HepG2 (cell line): ENCODE results near the gene ANKS1A. TPM values are rescaled to one million over a fixed set of nuclear protein-coding genes. Genes with fewer than 3 reads are reported as not detected.

Source experiments
- ATAC-seq: fragments of 200-7000 bp; cut with Tn5 transposase; 3 replicates; pipeline ENCODE4 v1.9.1; 2020; ENCODE audit warnings: mild to moderate bottlenecking, moderate library complexity
- BruUV-seq: library from RNA; stranded (reverse); fragments of 400-500 nt; replicated peaks from 2 replicates; lab custom pipeline; 2021; lab: Mats Ljungman, UMichigan
- CTCF ChIA-PET: fragments of 300-600 bp; formaldehyde crosslinking; extraction: SDS; loops from one replicate; lab custom pipeline; 2021; ENCODE audit warnings: low total read pairs, inconsistent platforms, low intra/inter-chr PET ratio; lab: Yijun Ruan, JAX
- POLR2A ChIA-PET: fragments of 350-600 bp; sonication (Branson Sonifier 250); formaldehyde crosslinking; loops from one replicate; lab custom pipeline; 2020; ENCODE audit warnings: antibody characterized with exemption, inconsistent platforms; lab: Yijun Ruan, JAX
- DNase-seq: peaks from one replicate; pipeline ENCODE4 v3.0.0-alpha.2; 2015; ENCODE audit warnings: low spot score
- FAIRE-seq: peaks from 3 replicates; lab custom pipeline; 2011; peaks lifted over from hg19 to GRCh38; lab: Jason Lieb, UNC
- H2AFZ ChIP-seq: one replicate; pipeline ENCODE4 v1.6.1; 2011; ENCODE audit warnings: low read length, inconsistent platforms
- H3K27ac ChIP-seq: fragments of 300-600 bp; 3 replicates; pipeline ENCODE4 v1.8.0; 2011; ENCODE audit warnings: mixed run types, mild to moderate bottlenecking, mixed read lengths, low read length, inconsistent platforms; ENCODE audit not compliant: insufficient read depth; ENCODE audit errors: extremely low read length
- H3K27me3 ChIP-seq, 2 experiments: fragments of 200-600 bp in 1 of 2; 2 replicates in 1 of 2; 3 replicates in 1 of 2; pipeline versions ENCODE4 v1.6.0 to v1.8.0; 2011; ENCODE audit warnings: low read length in 2 of 2, mild to moderate bottlenecking in 2 of 2, moderate library complexity in 2 of 2, inconsistent platforms in 1 of 2; ENCODE audit not compliant: insufficient read depth in 2 of 2, control insufficient read depth in 1 of 2
- H3K36me3 ChIP-seq, 2 experiments: fragments of 200-600 bp in 1 of 2; replicated peaks in 1 of 2; 2 replicates in 1 of 2; 3 replicates in 1 of 2; pipeline versions ENCODE4 v1.5.1 to v1.8.0; 2011; ENCODE audit warnings: low read length in 2 of 2, inconsistent platforms in 1 of 2; ENCODE audit not compliant: insufficient read depth in 2 of 2, control insufficient read depth in 1 of 2
- H3K4me1 ChIP-seq: 2 replicates; pipeline ENCODE4 v1.5.1; 2012; ENCODE audit warnings: low read length, inconsistent platforms; ENCODE audit not compliant: insufficient read depth
- H3K4me2 ChIP-seq: 2 replicates; pipeline ENCODE4 v1.6.0; 2011; ENCODE audit warnings: low read depth, low read length, inconsistent platforms
- H3K4me3 ChIP-seq, 3 experiments: fragments of 200-600 bp in 1 of 3; sonication (generic), shearing (Covaris generic) in 1 of 3; replicated peaks in 1 of 3; 2 replicates each; pipeline ENCODE4 v1.5.1; 2011 to 2016; ENCODE audit warnings: low read length in 3 of 3, inconsistent platforms in 2 of 3, low read depth in 2 of 3, mild to moderate bottlenecking in 2 of 3, control low read depth in 1 of 3, mixed read lengths in 1 of 3; ENCODE audit not compliant: insufficient read depth in 1 of 3
- H3K79me2 ChIP-seq: one replicate; pipeline ENCODE4 v1.6.1; 2011; ENCODE audit warnings: low read length, inconsistent platforms; ENCODE audit not compliant: insufficient read depth
- H3K9ac ChIP-seq: 2 replicates; pipeline ENCODE4 v1.6.0; 2011; ENCODE audit warnings: mild to moderate bottlenecking, low read depth, low read length, inconsistent platforms; ENCODE audit not compliant: insufficient read depth
- H3K9me3 ChIP-seq: 2 replicates; pipeline ENCODE4 v1.5.1; 2012; ENCODE audit warnings: mild to moderate bottlenecking, low read length
- H4K20me1 ChIP-seq: 2 replicates; pipeline ENCODE4 v1.6.0; 2011; ENCODE audit warnings: inconsistent platforms, mild to moderate bottlenecking, low read length, moderate library complexity; ENCODE audit not compliant: insufficient read depth
- KDM4B ChIP-seq: sonication (generic); formaldehyde crosslinking; IDR thresholded peaks from 2 replicates; pipeline ENCODE4 v1.4.0; 2020; ENCODE audit warnings: missing genetic modification reagents
- STAG1 ChIP-seq: sonication (generic); formaldehyde crosslinking; IDR thresholded peaks from 2 replicates; pipeline ENCODE4 v1.4.0; 2020; ENCODE audit warnings: missing genetic modification reagents
- ZNF414 ChIP-seq: sonication (generic); formaldehyde crosslinking; IDR thresholded peaks from 2 replicates; pipeline ENCODE4 v1.5.0; 2020; ENCODE audit warnings: missing genetic modification reagents
- ZNF550 ChIP-seq: sonication (generic); formaldehyde crosslinking; IDR thresholded peaks from 2 replicates; pipeline ENCODE4 v1.4.0; 2020; ENCODE audit warnings: mild to moderate bottlenecking, missing genetic modification reagents, borderline replicate concordance
- ZNF580 ChIP-seq: IDR thresholded peaks from 2 replicates; pipeline ENCODE4 v1.6.1; 2016; ENCODE audit warnings: low read depth, borderline replicate concordance
- ZNF678 ChIP-seq: sonication (generic); formaldehyde crosslinking; IDR thresholded peaks from 2 replicates; pipeline ENCODE4 v1.4.0; 2020; ENCODE audit warnings: mild to moderate bottlenecking, missing genetic modification reagents
- ZNF781 ChIP-seq: sonication (generic); formaldehyde crosslinking; IDR thresholded peaks from 2 replicates; pipeline ENCODE4 v1.5.1; 2020; ENCODE audit warnings: borderline replicate concordance, mild to moderate bottlenecking, missing genetic modification reagents; ENCODE audit errors: not compliant biosample characterization
- WGBS: methylation state at CpG from one replicate; pipeline ENCODE4 v1.1.6; 2017; ENCODE audit warnings: low lambda C conversion rate; 5-methylcytosine and 5-hydroxymethylcytosine counted together
- in situ Hi-C: cut with HindIII; loops from 2 replicates; pipeline ENCODE4 v1.10.0; 2017; ENCODE audit warnings: low pct_unique_long_range_greater_than_20kb; ENCODE audit not compliant: extremely low pct_ligation_motif_present
- intact Hi-C: fragments of 100-400 bp; cut with micrococcal nuclease; formaldehyde crosslinking; loops from one replicate; pipeline ENCODE4 v1.10.0; 2022; ENCODE audit not compliant: unreplicated experiment
- polyA plus RNA-seq, 8 experiments: library from polyadenylated mRNA; depleted of rRNA in 3 of 8; stranded (reverse) in 7 of 8; unstranded in 1 of 8; fragments of >200 nt; fragmentation: Illumina TruSeq in 4 of 8; extraction: Trizol in 4 of 8; gene quantifications; 2 replicates each; pipeline versions ENCODE4 v1.2.1 to v1.2.3, GENCODE V29; 2011 to 2016; ENCODE audit warnings: low read depth in 4 of 8, missing spikeins in 1 of 8, mixed read lengths in 1 of 8; ENCODE audit not compliant: insufficient read depth in 1 of 8
- total RNA-seq, 5 experiments: library from RNA; depleted of rRNA; stranded (reverse); fragments of >200 nt; fragmentation: Illumina TruSeq; extraction: Trizol; gene quantifications; 2 replicates each; pipeline ENCODE4 v1.2.3, GENCODE V29; 2016; ENCODE audit warnings: low read depth in 1 of 5

ANKS1A gene
- total and polyA plus RNA-seq, 2 of the 13 experiments (the other 11 are each of a cell fraction or from before 2014, with no cell fraction given): 7.2 to 15.1 TPM

- Histone ChIP-seq H3K36me3 (peaks cover 13 to 18% of the 10 kb centered on the region in 2 experiments; a peak in 4 of 5 replicates), H3K4me2 (no peak overlapping the region), H3K27ac (no peak overlapping the region), H4K20me1 (no peaks in the 10 kb centered on the region), H3K4me3 (no peak overlapping the region), H3K9ac (no peak overlapping the region), H2AFZ (no peak overlapping the region), H3K9me3 (no peaks in the 10 kb centered on the region), H3K4me1 (no peaks in the 10 kb centered on the region), H3K27me3 (no peaks in the 10 kb centered on the region), H3K79me2 (no peaks in the 10 kb centered on the region)
- FAIRE-seq (no peak), ATAC-seq (no peak), DNase-seq (no peak)
- intact Hi-C loops (loop anchor here (1.0 kb wide), 1 partner anchor 13 kb away; no protein-coding TSS in a partner anchor), in situ Hi-C loops (no loop called here)
- POLR2A ChIA-PET: no interaction called here
- no TSS peak for BruUV-seq
- TF ChIP-seq STAG1 (CRISPR knock-in tag) (no peak), ZNF414 (no peak), ZNF678 (no peak), ZNF781 (no peak), ZNF580 (CRISPR knock-in tag) (no peak), KDM4B (CRISPR knock-in tag) (no peak), ZNF550 (CRISPR knock-in tag) (no peak)
- CTCF ChIA-PET: no interaction called here
- 96% methylated on average over 3 of the region's 3 CpGs for WGBS
Measured at GRCh38 chr6:35021004-35021403, 131.9 kb downstream of the ANKS1A start.
